Amygdala (tissue), 56 donors: ENCODE measurements around the gene NENF.
"Not testable (repeated sequence)": the region's sequence is repeated elsewhere in the genome, so short reads cannot be mapped to it uniquely, and the experiment has no call there.

Experiments
- DNase-seq, 56 donors: peaks; one replicate each; lab custom pipeline; 2025; lab: John Stamatoyannopoulos, UW

NENF gene

DNA sequence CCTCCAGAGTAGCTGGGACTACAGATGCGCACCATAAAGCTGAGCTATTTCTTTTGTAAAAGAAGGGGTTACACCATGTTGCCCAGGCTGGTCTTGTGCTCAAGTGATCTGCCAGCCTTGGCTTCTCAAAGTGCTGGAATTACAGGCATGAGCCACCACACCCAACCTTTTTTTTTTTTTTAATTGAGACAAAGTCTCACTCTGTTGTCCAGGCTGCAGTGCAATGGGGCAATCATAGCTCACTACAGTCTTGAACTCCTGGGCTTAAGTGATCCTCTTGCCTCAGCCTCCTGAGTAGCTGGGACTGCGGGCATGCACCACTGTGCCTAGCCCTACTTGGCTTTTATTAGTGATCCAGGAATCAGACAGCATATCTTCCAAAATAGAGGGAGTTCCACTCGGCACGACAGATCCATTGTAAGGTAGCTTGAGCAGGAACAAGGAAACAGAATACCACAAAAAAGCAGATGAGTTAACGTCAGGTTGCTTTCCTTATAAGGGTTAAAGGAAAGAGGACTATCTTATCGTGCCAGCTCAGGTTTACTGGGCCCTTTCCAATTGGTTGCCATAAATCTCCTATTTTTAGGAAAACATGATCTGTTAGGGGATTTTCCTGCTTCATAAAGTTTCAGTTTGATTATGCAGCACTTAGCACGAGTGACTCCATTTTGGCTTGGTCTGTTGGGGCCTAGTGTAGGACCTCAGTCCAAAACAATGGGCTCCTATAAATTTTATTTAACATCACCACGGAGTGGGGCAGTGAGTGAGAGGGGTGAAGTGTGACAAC lies 45.2 kb downstream of the NENF start:
- no peak for DNase-seq

DNA sequence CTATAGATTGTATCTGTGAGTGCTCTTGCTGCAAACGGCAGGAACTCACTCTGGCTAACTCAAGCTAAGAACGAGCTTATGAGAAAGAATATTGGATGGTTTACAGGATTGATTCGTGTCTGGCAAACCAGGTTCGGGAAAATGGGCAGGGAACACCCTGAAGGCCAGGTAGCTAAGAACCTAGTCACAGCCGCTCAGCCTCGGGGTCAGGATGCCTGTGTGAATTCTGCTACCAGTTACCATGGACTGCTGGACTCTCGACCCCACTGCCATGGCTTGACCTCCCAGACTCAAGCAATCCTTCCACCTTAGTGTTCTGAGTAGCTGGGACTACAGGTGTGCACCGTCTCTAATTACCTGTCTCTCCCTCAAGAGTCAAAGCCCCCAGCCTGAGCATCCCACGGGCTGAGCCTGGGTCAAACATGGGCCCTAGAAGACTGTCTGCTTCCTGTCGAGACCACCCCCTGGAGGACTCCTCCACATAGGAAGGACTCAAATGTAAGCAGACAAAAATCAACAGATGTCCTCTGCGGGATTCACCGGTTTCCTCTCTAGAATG lies 45.8 kb downstream of the NENF start:
- DNase-seq, result no peak

- no peak for DNase-seq
These were observed 46.5 kb downstream of the NENF start for GRCh38 chr1:212479188-212479587.

- not testable (repeated sequence) for DNase-seq
These were observed 48.2 kb downstream of the NENF start for GRCh38 chr1:212480711-212481437.

DNA sequence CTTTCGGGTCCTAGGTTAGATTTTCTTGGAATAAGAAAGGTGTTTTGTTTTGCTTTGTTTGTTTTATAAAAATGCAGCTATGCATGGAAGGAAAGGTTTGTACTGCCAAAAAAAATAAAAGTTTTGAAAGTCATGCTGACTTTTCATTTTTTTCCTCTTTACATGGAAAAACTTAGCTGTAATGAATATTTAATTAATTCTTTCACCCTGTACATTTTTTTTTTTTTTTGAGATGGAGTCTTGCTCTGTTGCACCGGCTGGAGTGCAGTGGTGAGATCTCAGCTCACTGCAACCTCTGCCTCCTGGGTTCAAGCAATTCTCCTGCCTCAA lies 48.7 kb downstream of the NENF start:
- DNase-seq, result no peak

DNA sequence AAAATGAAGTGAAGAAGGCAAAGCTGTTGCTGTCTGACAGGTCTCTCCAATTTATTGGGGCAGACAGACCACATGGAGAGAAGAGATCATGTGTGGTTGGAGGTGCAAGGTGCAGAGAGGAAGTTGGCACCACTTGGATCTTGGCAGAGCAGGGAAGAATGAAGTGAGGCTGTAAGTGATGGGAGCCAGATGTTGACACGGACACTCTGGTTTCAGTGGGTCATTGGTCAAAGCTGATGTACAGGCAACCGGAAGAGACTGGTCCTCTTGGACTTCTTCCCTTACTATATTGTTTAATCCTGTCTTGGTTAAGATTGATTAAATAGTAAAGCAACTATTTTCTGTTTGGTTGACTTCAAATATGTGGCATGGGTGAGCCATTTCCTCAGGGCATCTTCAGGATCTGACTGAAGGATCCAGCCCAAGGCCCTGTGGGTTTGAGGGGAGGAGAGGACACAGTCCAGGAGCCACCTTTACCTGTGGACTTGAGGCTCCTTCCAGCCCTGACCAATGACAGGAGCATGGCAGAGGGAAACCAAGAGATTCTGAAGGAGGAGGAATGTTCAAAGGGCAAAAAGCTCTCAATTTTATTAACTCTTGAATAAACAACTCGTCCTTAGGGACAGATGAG lies 49.4 kb downstream of the NENF start:
- no peak for DNase-seq

- DNase-seq, result no peak
These were observed 50.1 kb downstream of the NENF start for GRCh38 chr1:212482637-212483441.

GRCh38 chr1:212484701-212485570 lies 52.2 kb downstream of the NENF start:
- DNase-seq, result no peak

GRCh38 chr1:212485571-212485912 lies 52.8 kb downstream of the NENF start:
- no peak for DNase-seq

DNA sequence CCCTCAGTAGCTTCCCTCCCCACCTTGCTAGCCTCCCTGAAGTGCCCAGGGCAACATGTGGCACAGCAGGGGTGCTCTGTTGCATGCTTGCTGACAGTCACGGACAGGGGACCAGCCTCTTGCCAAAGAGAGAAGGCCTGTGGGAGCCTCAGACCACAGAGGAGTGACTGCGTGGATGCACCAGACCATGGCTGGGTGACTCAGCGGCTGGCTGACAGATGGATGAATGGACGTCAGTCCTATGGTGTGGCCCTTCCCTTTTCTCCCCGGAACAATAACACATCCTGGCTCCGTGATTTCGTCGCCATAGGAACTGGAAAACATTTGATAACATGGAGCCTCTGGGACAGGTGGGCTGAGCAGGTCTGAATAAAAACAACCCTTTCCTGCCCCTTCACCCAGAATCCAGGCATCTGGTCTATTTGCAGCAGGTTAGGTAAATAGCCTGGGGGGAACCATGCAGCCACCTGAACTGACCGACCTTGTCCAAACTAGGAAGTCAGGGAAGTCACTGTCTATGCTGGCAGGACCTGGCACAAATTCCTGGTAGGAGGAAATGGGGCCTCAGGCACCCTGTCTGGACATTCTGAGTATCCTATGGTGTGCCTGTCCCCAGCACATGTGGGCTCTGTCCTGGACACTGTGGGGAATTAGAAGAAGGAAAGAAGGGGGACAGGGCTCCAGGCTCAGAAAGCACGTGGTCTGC lies 53.3 kb downstream of the NENF start:
- DNase-seq, result peak in 4 of 56 donors; percentile 10 to 33 (median 18)

- DNase-seq, result no peak
These were observed 53.9 kb downstream of the NENF start for GRCh38 chr1:212486619-212486975.

DNA sequence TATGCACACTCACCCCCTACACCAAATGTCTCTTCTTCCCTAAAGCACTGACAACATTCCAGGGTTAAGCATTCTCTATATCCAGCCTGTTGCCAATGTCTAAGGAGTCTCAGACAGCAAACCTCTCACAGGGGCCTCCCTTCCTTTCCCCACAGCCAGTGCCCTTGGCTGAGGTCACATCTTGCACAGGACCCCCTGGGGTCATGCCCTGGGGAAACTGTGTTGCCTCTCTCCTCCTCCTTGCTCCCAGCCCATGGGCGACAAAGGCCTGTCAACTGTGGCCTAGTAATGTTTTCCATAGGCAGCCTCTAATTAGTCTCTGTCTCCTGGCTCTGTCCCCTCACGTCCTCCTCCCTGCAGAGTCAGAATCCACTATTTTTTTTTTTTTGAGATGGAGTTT lies 54.6 kb downstream of the NENF start:
- no peak for DNase-seq

DNA sequence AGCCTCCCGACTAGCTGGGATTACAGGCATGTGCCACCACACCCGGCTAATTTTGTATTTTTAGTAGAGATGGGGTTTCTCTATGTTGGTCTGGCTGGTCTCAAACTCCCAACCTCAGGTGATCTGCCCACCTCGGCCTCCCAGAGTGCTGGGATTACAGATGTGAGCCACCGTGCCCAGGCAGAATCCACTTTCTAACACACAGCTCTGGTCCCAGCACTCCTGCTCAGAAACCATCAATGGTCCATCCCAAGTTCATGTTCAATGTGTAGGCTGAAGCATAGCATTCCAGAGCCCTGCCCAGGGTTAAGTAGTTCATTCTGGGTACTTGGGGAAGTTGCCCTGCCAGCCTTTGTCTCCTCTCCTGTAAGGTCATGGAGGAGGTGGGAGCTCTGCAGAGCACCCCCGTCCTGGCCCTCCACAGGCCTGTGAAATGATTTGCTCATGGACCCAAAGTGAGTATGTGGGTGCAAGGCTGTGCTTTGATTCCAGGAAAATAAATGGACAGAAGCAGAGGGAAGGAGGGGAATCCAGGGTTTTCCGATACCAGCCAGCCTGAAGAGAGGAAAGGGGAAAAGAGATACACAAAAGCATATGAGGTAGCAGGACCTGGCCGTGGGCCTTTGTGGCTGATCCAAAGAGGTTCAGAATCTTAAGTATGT lies 55.2 kb downstream of the NENF start:
- no peak for DNase-seq

DNA sequence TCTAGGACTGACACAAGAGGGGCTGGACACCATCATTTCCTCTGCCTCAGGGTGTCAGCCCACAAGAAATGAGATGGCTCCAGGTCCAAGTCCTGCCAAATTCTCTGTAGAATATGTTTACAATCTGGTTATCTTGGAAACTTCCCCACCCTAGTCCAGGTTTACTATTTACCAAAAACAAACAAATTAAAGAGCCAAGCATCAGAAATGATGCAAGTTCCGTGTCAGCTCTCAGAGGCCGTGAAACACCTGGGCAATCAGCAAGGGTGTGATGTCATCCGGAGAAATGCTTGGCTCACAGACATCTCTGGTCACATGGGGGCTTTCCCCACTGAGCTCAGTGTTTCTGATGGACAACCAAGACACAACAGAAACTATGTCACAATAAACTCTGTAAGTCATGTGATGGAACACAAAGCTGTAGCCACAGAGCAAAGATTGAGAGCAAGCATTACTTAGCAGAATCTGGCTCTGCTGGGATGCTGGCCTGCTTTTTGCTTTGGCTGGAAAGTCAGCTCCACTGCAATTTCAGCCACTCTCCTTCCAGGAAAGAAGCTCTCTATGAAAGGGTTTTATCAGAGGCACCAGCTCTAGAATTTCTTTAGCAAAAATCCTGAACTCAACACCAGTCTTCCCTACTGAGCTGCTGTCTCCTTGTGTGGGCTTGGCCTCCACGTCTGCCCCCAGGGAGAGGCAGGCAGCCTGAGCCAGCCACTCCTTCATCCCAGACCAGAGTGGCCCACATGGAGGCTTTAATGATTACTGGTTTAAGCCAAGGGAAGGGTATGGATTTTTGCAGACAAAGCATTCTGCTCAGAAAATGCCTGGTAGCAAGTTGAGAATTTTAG lies 55.9 kb downstream of the NENF start:
- peak in 37 of 56 donors; percentile 5 to 88 (median 42) for DNase-seq

GRCh38 chr1:212489284-212489859 lies 56.7 kb downstream of the NENF start:
- peak in 1 of 56 donors; percentile 18 for DNase-seq

GRCh38 chr1:212490276-212490675 lies 57.6 kb downstream of the NENF start:
- DNase-seq, result no peak

- no peak for DNase-seq
These were observed 58.7 kb downstream of the NENF start for GRCh38 chr1:212491454-212491853.
